ENCODE results near the gene DNAJC13. TPM values are rescaled to one million over a fixed set of nuclear protein-coding genes. Genes with fewer than 3 reads are reported as not detected.

DNAJC13 gene
- total RNA-seq, 1 experiment from 2014 or later, result 28.8 TPM

DNA sequence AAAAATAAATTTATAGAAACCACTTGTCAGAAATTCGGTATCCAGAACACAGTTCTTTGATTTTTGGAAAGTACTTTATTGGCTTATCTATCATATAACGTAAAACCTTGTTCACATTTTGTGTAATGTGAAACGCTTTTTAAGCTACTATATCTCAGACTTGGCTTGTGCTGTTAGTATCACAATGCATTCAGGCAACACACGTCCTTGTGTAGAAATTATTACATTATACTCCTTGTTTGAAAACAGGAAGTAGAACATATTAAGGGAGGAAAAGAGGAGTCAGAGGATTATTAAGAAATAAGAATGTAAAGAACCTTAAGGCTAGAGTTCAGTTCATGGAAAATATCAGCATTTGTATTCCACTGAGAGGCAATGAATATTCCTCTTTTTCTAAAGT is 1.6 kb downstream of the DNAJC13 start:
- Histone ChIP-seq H3K9me3 (ENCODE audit: control insufficient read depth in 1 of 2, insufficient read depth in 1 of 2, low read depth in 1 of 2, low read length in 2 of 2) (no peaks in the 10 kb centered on the region), H3K9ac (ENCODE audit: low read length) (peak overlapping the region; percentile 91; the same call in 1 of the 2 replicates), H2AFZ (ENCODE audit: low read depth, low read length, poor library complexity, severe bottlenecking) (no peak overlapping the region), H3K27ac (ENCODE audit: low read depth, low read length) (no peak overlapping the region), H3K9me2 (ENCODE audit: insufficient read depth) (no peaks in the 10 kb centered on the region), H3K4me2 (ENCODE audit: low read length) (peak overlapping the region; percentile 70), H3K36me3 (ENCODE audit: control insufficient read depth in 1 of 2, insufficient read depth in 2 of 2, low read length in 2 of 2) (no peaks in the 10 kb centered on the region), H4K20me1 (ENCODE audit: insufficient read depth) (no peaks in the 10 kb centered on the region), H3K4me1 (ENCODE audit: control insufficient read depth in 1 of 2, insufficient read depth in 2 of 2, low read length in 2 of 2) (peaks cover 0 to 13% of the 10 kb centered on the region in 2 experiments; a peak in 2 of 4 replicates), H3K27me3 (ENCODE audit: insufficient read depth, low read length) (no peaks in the 10 kb centered on the region), H3K4me3 (replicated peaks in 1 of 2; ENCODE audit: low read depth in 1 of 2, low read length in 2 of 2) (peak overlapping the region; percentile 91 to 98), H3K79me2 (ENCODE audit: insufficient read depth, low read length) (peaks cover 55% of the 10 kb centered on the region)
- no peak for DNase-seq (ENCODE audit: low read depth, low spot score)
- CTCF ChIA-PET, result no interaction called here
- TF ChIP-seq CBX3 (IDR thresholded peaks at IDR 0.05; ENCODE audit: low read depth) (no peak), SRF (IDR thresholded peaks at IDR 0.05; ENCODE audit: low read depth) (no peak), EGR1 (IDR thresholded peaks at IDR 0.05; ENCODE audit: low read depth) (no peak), EZH2phosphoT487 (IDR thresholded peaks at IDR 0.05; ENCODE audit: borderline replicate concordance) (no peak), POLR2AphosphoS5 (IDR thresholded peaks at IDR 0.05; ENCODE audit: low read depth, low read length) (no peak), SIN3A (IDR thresholded peaks at IDR 0.05; ENCODE audit: low read depth) (no peak), JUND (IDR thresholded peaks at IDR 0.05) (no peak), FOSL1 (IDR thresholded peaks at IDR 0.05; ENCODE audit: low read depth) (no peak), YY1 (IDR thresholded peaks at IDR 0.05; ENCODE audit: extremely low read depth, insufficient replicate concordance, low read depth, low read length) (no peak), RAD21 (IDR thresholded peaks at IDR 0.05; ENCODE audit: low read depth) (no peak), ELF1 (IDR thresholded peaks at IDR 0.05; ENCODE audit: borderline replicate concordance, low read depth) (no peak), EZH2 (IDR thresholded peaks at IDR 0.05) (no peak), ZFX (IDR thresholded peaks at IDR 0.05) (no peak)
- TF ChIP-seq, protein P1, sequence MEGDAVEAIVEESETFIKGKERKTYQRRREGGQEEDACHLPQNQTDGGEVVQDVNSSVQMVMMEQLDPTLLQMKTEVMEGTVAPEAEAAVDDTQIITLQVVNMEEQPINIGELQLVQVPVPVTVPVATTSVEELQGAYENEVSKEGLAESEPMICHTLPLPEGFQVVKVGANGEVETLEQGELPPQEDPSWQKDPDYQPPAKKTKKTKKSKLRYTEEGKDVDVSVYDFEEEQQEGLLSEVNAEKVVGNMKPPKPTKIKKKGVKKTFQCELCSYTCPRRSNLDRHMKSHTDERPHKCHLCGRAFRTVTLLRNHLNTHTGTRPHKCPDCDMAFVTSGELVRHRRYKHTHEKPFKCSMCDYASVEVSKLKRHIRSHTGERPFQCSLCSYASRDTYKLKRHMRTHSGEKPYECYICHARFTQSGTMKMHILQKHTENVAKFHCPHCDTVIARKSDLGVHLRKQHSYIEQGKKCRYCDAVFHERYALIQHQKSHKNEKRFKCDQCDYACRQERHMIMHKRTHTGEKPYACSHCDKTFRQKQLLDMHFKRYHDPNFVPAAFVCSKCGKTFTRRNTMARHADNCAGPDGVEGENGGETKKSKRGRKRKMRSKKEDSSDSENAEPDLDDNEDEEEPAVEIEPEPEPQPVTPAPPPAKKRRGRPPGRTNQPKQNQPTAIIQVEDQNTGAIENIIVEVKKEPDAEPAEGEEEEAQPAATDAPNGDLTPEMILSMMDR (IDR thresholded peaks at IDR 0.05 in 2 of 3, conservative IDR thresholded peaks at IDR 0.05 in 1 of 3; ENCODE audit: borderline replicate concordance in 1 of 3, insufficient read depth in 1 of 3, low read depth in 2 of 3, low read length in 2 of 3), result no peak
- TF ChIP-seq, protein P2, sequence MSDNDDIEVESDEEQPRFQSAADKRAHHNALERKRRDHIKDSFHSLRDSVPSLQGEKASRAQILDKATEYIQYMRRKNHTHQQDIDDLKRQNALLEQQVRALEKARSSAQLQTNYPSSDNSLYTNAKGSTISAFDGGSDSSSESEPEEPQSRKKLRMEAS (IDR thresholded peaks at IDR 0.05), result no peak
- TF ChIP-seq, protein P3, sequence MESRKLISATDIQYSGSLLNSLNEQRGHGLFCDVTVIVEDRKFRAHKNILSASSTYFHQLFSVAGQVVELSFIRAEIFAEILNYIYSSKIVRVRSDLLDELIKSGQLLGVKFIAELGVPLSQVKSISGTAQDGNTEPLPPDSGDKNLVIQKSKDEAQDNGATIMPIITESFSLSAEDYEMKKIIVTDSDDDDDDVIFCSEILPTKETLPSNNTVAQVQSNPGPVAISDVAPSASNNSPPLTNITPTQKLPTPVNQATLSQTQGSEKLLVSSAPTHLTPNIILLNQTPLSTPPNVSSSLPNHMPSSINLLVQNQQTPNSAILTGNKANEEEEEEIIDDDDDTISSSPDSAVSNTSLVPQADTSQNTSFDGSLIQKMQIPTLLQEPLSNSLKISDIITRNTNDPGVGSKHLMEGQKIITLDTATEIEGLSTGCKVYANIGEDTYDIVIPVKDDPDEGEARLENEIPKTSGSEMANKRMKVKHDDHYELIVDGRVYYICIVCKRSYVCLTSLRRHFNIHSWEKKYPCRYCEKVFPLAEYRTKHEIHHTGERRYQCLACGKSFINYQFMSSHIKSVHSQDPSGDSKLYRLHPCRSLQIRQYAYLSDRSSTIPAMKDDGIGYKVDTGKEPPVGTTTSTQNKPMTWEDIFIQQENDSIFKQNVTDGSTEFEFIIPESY (IDR thresholded peaks at IDR 0.05; ENCODE audit: extremely low read depth, insufficient replicate concordance, low read length), result no peak
- TF ChIP-seq, protein P4, sequence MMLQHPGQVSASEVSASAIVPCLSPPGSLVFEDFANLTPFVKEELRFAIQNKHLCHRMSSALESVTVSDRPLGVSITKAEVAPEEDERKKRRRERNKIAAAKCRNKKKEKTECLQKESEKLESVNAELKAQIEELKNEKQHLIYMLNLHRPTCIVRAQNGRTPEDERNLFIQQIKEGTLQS (IDR thresholded peaks at IDR 0.05), result no peak
- POLR2A ChIA-PET, result no interaction called here
- ATAC-seq, result no peak
- intact Hi-C loops (cut with micrococcal nuclease), result no loop called here
- no TSS peak for BruUV-seq (replicated peaks)
- RAD21 ChIA-PET (ENCODE audit: low non-redundant PET in 1 of 2, low total read pairs in 2 of 2, uncharacterized antibody in 2 of 2, unreplicated experiment in 2 of 2), result no interaction called here
